Measurements from ENCODE around the gene SLX4IP. TPM values are rescaled to one million over a fixed set of nuclear protein-coding genes. Genes with fewer than 3 reads are reported as not detected.

Gene SLX4IP
- total RNA-seq, 1 experiment from 2014 or later: 7.4 TPM

DNA sequence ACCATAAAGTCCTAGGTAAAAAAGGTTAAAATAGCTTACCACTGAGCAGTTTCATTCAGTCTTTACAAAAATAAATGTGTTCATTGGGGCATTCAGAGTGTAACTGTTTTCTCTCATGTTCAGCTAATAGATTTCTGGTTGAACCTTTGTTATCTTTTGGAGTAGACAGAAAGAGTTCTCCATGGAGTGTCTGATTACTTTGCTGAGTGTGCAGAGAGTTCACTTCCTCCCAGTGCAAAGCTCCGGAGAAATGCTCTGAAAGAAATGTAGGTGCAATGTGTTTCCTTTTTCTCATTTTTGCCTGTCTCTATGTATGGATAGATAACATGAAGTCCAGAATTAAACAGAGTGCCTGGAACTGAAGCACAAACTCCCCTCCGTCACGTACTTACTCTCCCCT is 186.0 kb downstream of the SLX4IP start (continued):
- TF ChIP-seq, protein P1, sequence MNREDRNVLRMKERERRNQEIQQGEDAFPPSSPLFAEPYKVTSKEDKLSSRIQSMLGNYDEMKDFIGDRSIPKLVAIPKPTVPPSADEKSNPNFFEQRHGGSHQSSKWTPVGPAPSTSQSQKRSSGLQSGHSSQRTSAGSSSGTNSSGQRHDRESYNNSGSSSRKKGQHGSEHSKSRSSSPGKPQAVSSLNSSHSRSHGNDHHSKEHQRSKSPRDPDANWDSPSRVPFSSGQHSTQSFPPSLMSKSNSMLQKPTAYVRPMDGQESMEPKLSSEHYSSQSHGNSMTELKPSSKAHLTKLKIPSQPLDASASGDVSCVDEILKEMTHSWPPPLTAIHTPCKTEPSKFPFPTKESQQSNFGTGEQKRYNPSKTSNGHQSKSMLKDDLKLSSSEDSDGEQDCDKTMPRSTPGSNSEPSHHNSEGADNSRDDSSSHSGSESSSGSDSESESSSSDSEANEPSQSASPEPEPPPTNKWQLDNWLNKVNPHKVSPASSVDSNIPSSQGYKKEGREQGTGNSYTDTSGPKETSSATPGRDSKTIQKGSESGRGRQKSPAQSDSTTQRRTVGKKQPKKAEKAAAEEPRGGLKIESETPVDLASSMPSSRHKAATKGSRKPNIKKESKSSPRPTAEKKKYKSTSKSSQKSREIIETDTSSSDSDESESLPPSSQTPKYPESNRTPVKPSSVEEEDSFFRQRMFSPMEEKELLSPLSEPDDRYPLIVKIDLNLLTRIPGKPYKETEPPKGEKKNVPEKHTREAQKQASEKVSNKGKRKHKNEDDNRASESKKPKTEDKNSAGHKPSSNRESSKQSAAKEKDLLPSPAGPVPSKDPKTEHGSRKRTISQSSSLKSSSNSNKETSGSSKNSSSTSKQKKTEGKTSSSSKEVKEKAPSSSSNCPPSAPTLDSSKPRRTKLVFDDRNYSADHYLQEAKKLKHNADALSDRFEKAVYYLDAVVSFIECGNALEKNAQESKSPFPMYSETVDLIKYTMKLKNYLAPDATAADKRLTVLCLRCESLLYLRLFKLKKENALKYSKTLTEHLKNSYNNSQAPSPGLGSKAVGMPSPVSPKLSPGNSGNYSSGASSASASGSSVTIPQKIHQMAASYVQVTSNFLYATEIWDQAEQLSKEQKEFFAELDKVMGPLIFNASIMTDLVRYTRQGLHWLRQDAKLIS (CRISPR knock-in tag; IDR thresholded peaks at IDR 0.05; ENCODE audit: borderline replicate concordance): no peak
- TF ChIP-seq FOXJ3 (CRISPR knock-in tag; IDR thresholded peaks at IDR 0.05; ENCODE audit: borderline replicate concordance): no peak
- TF ChIP-seq ZNF232 (CRISPR knock-in tag; IDR thresholded peaks at IDR 0.05): no peak
- no peak for TF ChIP-seq GRHL2 (CRISPR knock-in tag; IDR thresholded peaks at IDR 0.05; ENCODE audit: insufficient replicate concordance, severe bottlenecking)
- TF ChIP-seq ETV6 (CRISPR knock-in tag; IDR thresholded peaks at IDR 0.05): no peak
- TF ChIP-seq ESRRA (CRISPR knock-in tag; IDR thresholded peaks at IDR 0.05; ENCODE audit: borderline replicate concordance): no peak
- no peak for TF ChIP-seq CREM (CRISPR knock-in tag; IDR thresholded peaks at IDR 0.05)
- TF ChIP-seq NR3C1 (CRISPR knock-in tag; conservative IDR thresholded peaks at IDR 0.05; ENCODE audit: low read depth): no peak
- TF ChIP-seq HMGA2 (CRISPR knock-in tag; IDR thresholded peaks at IDR 0.05): no peak
- TF ChIP-seq JUN (CRISPR knock-in tag; IDR thresholded peaks at IDR 0.05): no peak
- TF ChIP-seq, protein P2, sequence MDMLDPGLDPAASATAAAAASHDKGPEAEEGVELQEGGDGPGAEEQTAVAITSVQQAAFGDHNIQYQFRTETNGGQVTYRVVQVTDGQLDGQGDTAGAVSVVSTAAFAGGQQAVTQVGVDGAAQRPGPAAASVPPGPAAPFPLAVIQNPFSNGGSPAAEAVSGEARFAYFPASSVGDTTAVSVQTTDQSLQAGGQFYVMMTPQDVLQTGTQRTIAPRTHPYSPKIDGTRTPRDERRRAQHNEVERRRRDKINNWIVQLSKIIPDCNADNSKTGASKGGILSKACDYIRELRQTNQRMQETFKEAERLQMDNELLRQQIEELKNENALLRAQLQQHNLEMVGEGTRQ (CRISPR knock-in tag; IDR thresholded peaks at IDR 0.05): no peak

DNA sequence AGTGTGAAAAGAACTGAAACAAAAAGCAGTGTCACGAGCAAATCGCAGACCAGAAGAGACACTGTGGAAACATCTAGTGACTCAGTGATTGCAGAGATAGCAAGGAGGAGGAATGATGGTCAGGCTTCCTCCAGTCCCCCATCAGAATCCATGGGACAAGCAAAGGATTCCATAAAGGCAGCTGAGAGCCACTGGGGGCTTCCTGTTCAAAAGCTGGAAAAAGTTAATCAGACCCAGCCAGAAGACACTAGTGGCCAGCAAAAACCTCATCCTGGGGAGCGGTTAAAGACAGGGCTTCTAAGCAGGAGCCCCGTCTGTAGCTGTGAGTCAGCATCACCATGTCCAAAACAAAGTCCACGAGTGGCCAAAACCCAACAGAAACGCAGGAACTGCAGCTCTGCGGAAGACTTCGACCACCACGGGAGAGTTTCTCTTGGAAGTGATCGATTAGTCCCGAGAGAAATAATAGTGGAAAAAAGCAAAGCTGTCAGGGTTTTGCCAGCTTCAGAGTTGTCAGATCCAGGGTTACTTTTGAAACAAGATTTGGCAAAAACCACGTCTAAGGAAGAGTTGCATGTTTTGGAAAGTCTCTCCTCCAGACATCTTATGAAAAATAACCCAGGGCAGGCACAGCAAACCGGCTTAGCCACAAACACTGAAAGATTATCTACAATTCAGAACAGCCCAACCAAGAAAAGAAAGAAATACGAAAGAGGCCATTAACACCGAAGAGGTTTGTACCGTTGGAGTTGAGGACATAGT is 187.7 kb downstream of the SLX4IP start:
- Mint-ChIP-seq H3K9me3 (no peaks in the 10 kb centered on the region), H3K36me3 (peaks cover 8% of the 10 kb centered on the region; the same call in 1 of the 2 replicates), H3K27ac (no peak overlapping the region), H3K27me3 (ENCODE audit: low read depth) (peaks cover 5% of the 10 kb centered on the region; the same call in 1 of the 2 replicates), H3K4me1 (peaks cover 52% of the 10 kb centered on the region), H3K4me3 (no peak overlapping the region)
- TF ChIP-seq NFATC4 (CRISPR knock-in tag; IDR thresholded peaks at IDR 0.05): no peak
- no peak for TF ChIP-seq ZNF416 (CRISPR knock-in tag; IDR thresholded peaks at IDR 0.05)
- no peak for TF ChIP-seq SP1 (CRISPR knock-in tag; conservative IDR thresholded peaks at IDR 0.05)
- TF ChIP-seq E2F5 (CRISPR knock-in tag; IDR thresholded peaks at IDR 0.05): no peak
- no peak for ATAC-seq
- POLR2A ChIA-PET: no interaction called here
- CTCF ChIA-PET: no interaction called here
- DNase-seq (ENCODE audit: low spot score): no peak

GRCh38 chr20:10625641-10626040 is 190.5 kb downstream of the SLX4IP start:
- ATAC-seq (no peak), DNase-seq (ENCODE audit: low spot score) (no peak)
- Mint-ChIP-seq H3K27ac (no peak overlapping the region), H3K27me3 (ENCODE audit: low read depth) (no peaks in the 10 kb centered on the region), H3K36me3 (peaks cover 8% of the 10 kb centered on the region; the same call in 1 of the 2 replicates), H3K4me1 (peaks cover 51% of the 10 kb centered on the region), H3K4me3 (no peak overlapping the region), H3K9me3 (no peaks in the 10 kb centered on the region)
- CTCF ChIA-PET: interaction anchor here (0.6 to 0.7 kb wide), 3 partner anchors 8 to 1100 kb away, joined by 3 to 4 read pairs (median 4); no protein-coding TSS in a partner anchor
- POLR2A ChIA-PET: interaction anchor here (0.6 to 0.7 kb wide), 3 partner anchors 89 to 449 kb away, joined by 3 to 8 read pairs (median 3); no protein-coding TSS in a partner anchor
- TF ChIP-seq NFE2L1 (CRISPR knock-in tag; IDR thresholded peaks at IDR 0.05): no peak
- no peak for TF ChIP-seq ZBTB43 (CRISPR knock-in tag; IDR thresholded peaks at IDR 0.05)
- TF ChIP-seq, protein P3, sequence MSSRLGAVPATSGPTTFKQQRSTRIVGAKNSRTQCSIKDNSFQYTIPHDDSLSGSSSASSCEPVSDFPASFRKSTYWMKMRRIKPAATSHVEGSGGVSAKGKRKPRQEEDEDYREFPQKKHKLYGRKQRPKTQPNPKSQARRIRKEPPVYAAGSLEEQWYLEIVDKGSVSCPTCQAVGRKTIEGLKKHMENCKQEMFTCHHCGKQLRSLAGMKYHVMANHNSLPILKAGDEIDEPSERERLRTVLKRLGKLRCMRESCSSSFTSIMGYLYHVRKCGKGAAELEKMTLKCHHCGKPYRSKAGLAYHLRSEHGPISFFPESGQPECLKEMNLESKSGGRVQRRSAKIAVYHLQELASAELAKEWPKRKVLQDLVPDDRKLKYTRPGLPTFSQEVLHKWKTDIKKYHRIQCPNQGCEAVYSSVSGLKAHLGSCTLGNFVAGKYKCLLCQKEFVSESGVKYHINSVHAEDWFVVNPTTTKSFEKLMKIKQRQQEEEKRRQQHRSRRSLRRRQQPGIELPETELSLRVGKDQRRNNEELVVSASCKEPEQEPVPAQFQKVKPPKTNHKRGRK (CRISPR knock-in tag; IDR thresholded peaks at IDR 0.05; ENCODE audit: borderline replicate concordance): no peak
- TF ChIP-seq GRHL2 (CRISPR knock-in tag; IDR thresholded peaks at IDR 0.05; ENCODE audit: insufficient replicate concordance, severe bottlenecking): no peak
- TF ChIP-seq ZNF121 (CRISPR knock-in tag; IDR thresholded peaks at IDR 0.05): no peak
- no peak for TF ChIP-seq GABPB1 (CRISPR knock-in tag; IDR thresholded peaks at IDR 0.05)
- TF ChIP-seq SMAD4 (CRISPR knock-in tag; IDR thresholded peaks at IDR 0.05): no peak

All from WTC11 (cell line).